ENCODE data around the gene SLC22A23. TPM values are rescaled to one million over a fixed set of nuclear protein-coding genes. Genes with fewer than 3 reads are reported as not detected.

The SLC22A23 gene
- total and polyA plus RNA-seq, 2 donors (not counting 1 experiment from before 2014, with no cell fraction given): 0.18 to 1.4 TPM

DNA sequence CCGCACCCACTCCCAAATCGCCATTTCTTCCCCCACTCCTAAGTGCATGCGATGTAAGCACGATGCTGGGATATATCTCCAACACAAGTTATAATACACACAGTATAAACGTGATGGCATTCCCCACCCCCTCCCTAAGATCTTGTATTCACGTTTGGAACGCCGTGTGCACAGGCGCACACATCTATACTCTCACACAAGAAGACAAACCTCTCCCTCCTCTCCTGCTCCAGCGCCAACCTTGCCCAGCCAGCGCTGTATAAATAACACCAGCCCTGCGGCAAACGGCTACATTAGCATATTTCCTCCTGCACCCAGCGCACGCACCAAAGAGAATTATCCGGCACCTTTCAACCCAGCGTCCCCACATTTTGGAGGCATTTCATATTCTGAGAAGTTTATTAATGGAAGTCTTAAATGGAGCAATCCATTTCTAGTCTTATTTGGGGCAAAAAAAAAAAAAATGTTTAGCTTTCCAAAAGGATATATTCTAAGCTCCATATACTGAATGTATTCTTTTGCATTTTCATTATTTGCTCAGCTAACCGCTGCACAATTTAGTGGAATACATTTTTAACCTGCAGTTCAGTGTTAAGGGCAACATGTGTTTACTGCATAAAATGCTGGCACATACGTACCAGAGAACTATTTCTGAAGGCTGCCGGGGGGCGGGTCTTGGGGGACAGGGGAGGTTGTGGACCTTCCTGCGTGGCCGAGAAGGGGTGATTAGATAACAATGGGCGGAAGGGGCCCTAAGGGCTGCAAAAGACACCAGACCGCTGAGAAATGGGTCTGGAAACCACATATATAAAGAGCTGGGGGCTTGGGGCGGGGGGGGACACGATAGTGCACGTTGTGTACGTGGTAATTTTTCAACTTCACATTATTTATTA, 1.1 kb upstream of the SLC22A23 start:
- ChIA-PET CTCF (interaction anchor here (0.7 to 1.4 kb wide), 3 partner anchors 176 to 274 kb away, joined by 3 to 4 read pairs (median 3); no protein-coding TSS in a partner anchor), POLR2A (interaction anchor here (0.6 to 1.2 kb wide), 3 partner anchors 61 to 288 kb away, joined by 3 to 6 read pairs (median 6); no protein-coding TSS in a partner anchor)
- H3K4me2 ChIP-seq (replicated peaks; ENCODE audit: low read depth, low read length, poor library complexity, severe bottlenecking): peak overlapping the region; percentile 89
- intact Hi-C loops (cut with micrococcal nuclease): loop anchor here (1.0 to 10.0 kb wide), 5 partner anchors 101 to 697 kb away; no protein-coding TSS in a partner anchor
- peak overlapping the region; percentile 42 for H3K27ac Mint-ChIP-seq
- no peak overlapping the region for H3K27ac ChIP-seq (ENCODE audit: low read length in 2 of 2)
- peak overlapping the region; percentile 81 for H3K4me3 Mint-ChIP-seq
- peaks cover 23 to 24% of the 10 kb centered on the region in 2 donors for H3K4me1 ChIP-seq (ENCODE audit: control insufficient read depth in 2 of 2, insufficient read depth in 2 of 2, low read length in 2 of 2)
- no peaks in the 10 kb centered on the region for H3K79me2 ChIP-seq (ENCODE audit: control insufficient read depth, insufficient read depth, low read length)
- ATAC-seq (ENCODE audit: low read depth) (no peak), DNase-seq (peak; percentile 37)
- H3K27me3 Mint-ChIP-seq: peaks cover 40% of the 10 kb centered on the region
- 12% methylated on average over 20 of the region's 29 CpGs for WGBS (ENCODE audit: insufficient coverage)
- H3K9ac ChIP-seq (ENCODE audit: low read length): peak overlapping the region; percentile 61
- H4K20me1 ChIP-seq (ENCODE audit: control insufficient read depth, insufficient read depth, low read length, poor library complexity, severe bottlenecking): no peaks in the 10 kb centered on the region
- H3K36me3 ChIP-seq (replicated peaks in 1 of 2; ENCODE audit: control extremely low read depth in 1 of 2, control insufficient read depth in 1 of 2, extremely low read depth in 1 of 2, insufficient read depth in 2 of 2, low read length in 1 of 2): no peaks in the 10 kb centered on the region
- H3K9me3 ChIP-seq (ENCODE audit: control extremely low read depth in 1 of 3, control insufficient read depth in 2 of 3, insufficient read depth in 1 of 3, low read length in 2 of 3): peaks cover 0 to 2% (median 0%) of the 10 kb centered on the region in 3 donors
- peak overlapping the region in 4 of 5 experiments; percentile 18 to 45 (median 40) for H3K4me3 ChIP-seq (ENCODE audit: control extremely low read depth in 1 of 5, extremely low read depth in 1 of 5, insufficient read depth in 1 of 5, low read depth in 2 of 5, low read length in 4 of 5)
- peaks cover 0 to 52% (median 40%) of the 10 kb centered on the region in 4 experiments for H3K27me3 ChIP-seq (replicated peaks in 1 of 4; ENCODE audit: control extremely low read depth in 1 of 4, control insufficient read depth in 3 of 4, insufficient read depth in 4 of 4, low read length in 3 of 4)
- H3K9me3 Mint-ChIP-seq (ENCODE audit: insufficient read depth): no peaks in the 10 kb centered on the region
- peak overlapping the region; percentile 59 for H2AFZ ChIP-seq (ENCODE audit: insufficient read depth, low read depth, low read length, poor library complexity, severe bottlenecking)
- peaks cover 5% of the 10 kb centered on the region for H3K4me1 Mint-ChIP-seq
- TF ChIP-seq EZH2 (IDR thresholded peaks at IDR 0.05; ENCODE audit: borderline replicate concordance, insufficient read depth, low read depth, low read length, poor library complexity, severe bottlenecking): no peak
- TF ChIP-seq, protein P1, sequence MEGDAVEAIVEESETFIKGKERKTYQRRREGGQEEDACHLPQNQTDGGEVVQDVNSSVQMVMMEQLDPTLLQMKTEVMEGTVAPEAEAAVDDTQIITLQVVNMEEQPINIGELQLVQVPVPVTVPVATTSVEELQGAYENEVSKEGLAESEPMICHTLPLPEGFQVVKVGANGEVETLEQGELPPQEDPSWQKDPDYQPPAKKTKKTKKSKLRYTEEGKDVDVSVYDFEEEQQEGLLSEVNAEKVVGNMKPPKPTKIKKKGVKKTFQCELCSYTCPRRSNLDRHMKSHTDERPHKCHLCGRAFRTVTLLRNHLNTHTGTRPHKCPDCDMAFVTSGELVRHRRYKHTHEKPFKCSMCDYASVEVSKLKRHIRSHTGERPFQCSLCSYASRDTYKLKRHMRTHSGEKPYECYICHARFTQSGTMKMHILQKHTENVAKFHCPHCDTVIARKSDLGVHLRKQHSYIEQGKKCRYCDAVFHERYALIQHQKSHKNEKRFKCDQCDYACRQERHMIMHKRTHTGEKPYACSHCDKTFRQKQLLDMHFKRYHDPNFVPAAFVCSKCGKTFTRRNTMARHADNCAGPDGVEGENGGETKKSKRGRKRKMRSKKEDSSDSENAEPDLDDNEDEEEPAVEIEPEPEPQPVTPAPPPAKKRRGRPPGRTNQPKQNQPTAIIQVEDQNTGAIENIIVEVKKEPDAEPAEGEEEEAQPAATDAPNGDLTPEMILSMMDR (IDR thresholded peaks at IDR 0.05): no peak
